ENCODE measurements around the gene GAL3ST2. TPM values are rescaled to one million over a fixed set of nuclear protein-coding genes. Genes with fewer than 3 reads are reported as not detected.
"Not testable (repeated sequence)": the region's sequence is repeated elsewhere in the genome, so short reads cannot be mapped to it uniquely, and the experiment has no call there.

The GAL3ST2 gene
- total RNA-seq, 6 experiments from 2014 or later, result 0.53 to 0.83 (median 0.70) TPM; not detected in 3

DNA sequence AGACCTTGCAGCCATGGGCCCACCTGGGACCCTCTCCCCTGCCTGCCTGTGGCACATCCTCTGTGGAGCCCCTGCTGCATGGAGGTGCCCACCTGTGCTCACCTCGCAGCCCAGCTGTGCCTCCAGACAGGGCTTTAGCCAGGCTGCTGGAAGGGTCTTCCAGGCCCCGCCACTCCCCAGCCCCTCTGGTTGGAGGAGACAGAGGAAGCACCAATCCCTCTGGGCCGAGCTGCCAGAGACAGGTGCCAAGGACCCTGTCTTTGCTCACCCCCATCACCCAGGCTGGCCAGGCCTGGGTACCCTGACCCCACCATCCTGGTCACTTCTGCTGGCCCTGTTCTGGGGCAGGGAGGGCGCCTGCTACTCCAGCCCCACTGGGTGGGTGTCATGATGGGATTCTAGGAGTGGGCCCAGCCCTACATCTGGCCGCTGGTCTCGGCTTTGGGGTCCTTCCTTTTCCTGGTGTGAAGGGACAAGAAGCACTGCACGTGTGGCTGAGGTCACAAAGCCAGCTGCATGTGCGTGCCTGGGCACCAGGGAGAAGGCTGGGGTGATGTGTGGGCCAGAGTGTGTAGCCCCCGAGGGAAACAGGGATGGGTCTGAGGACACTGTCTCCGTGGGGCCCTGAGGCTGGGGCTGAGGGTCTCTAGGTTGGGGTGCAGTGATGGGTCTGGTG is 23.0 kb downstream of the GAL3ST2 start:
- H3K4me1 ChIP-seq, result peaks cover 0 to 6% (median 0%) of the 10 kb centered on the region in 4 donors
- DNase-seq, result no peak
- H3K9me3 ChIP-seq, result no peaks in the 10 kb centered on the region
- no peak for ATAC-seq
- intact Hi-C loops (cut with DNase I), result no loop called here
- H3K27me3 ChIP-seq, result no peaks in the 10 kb centered on the region
- TF ChIP-seq POLR2A (IDR thresholded peaks at IDR 0.05), result no peak
- TF ChIP-seq, protein P1, sequence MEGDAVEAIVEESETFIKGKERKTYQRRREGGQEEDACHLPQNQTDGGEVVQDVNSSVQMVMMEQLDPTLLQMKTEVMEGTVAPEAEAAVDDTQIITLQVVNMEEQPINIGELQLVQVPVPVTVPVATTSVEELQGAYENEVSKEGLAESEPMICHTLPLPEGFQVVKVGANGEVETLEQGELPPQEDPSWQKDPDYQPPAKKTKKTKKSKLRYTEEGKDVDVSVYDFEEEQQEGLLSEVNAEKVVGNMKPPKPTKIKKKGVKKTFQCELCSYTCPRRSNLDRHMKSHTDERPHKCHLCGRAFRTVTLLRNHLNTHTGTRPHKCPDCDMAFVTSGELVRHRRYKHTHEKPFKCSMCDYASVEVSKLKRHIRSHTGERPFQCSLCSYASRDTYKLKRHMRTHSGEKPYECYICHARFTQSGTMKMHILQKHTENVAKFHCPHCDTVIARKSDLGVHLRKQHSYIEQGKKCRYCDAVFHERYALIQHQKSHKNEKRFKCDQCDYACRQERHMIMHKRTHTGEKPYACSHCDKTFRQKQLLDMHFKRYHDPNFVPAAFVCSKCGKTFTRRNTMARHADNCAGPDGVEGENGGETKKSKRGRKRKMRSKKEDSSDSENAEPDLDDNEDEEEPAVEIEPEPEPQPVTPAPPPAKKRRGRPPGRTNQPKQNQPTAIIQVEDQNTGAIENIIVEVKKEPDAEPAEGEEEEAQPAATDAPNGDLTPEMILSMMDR (IDR thresholded peaks at IDR 0.05), result no peak
- no CpG with 5 or more reads among the region's 10 CpGs for WGBS (ENCODE audit: insufficient coverage, low coverage, low lambda C conversion rate, missing lambda C conversion rate)
- no peaks in the 10 kb centered on the region for H3K36me3 ChIP-seq
- H3K27ac ChIP-seq, result no peak overlapping the region
- no peak overlapping the region for H3K4me3 ChIP-seq

DNA sequence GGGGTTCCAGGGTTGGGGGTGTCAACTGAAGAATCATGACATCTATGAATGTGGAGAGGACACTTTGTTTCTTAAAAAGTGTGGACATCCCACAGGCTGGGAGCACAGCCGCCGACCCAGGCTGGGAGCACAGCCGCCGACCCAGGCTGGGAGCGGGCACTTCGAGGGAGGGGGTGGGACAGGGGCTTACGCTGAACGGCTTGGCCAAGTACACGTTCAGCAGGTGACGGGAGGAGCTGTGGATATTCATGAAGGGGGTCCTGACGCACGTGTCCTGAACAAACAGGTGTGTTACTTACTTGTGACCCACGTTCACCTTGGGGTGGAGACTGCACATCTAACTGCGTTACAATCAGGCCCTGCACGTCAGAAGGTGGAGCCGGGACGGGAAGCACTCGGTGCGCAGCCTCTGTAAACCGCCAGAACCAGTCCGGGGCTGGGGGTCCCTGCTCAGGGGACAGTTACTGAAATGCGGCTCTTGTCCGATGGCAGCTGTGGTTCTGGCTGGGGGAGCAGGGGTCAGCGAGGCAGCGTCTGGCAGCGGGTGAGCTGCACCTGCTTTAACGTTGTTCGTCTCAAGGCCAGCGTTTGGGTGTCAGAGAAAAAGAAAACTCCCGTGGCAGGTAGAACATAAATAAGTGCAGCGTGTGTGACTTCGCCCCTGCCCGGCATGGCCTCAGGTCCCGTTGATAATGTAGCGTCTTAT is 23.7 kb downstream of the GAL3ST2 start:
- ATAC-seq; H3K36me3 ChIP-seq; H3K27ac ChIP-seq; DNase-seq; H3K4me3 ChIP-seq; H3K27me3 ChIP-seq; H3K4me1 ChIP-seq; H3K9me3 ChIP-seq; intact Hi-C loops (cut with DNase I): not testable (repeated sequence)
- WGBS (ENCODE audit: insufficient coverage, low coverage, low lambda C conversion rate, missing lambda C conversion rate), result 87% methylated on average over 24 of the region's 35 CpGs

DNA sequence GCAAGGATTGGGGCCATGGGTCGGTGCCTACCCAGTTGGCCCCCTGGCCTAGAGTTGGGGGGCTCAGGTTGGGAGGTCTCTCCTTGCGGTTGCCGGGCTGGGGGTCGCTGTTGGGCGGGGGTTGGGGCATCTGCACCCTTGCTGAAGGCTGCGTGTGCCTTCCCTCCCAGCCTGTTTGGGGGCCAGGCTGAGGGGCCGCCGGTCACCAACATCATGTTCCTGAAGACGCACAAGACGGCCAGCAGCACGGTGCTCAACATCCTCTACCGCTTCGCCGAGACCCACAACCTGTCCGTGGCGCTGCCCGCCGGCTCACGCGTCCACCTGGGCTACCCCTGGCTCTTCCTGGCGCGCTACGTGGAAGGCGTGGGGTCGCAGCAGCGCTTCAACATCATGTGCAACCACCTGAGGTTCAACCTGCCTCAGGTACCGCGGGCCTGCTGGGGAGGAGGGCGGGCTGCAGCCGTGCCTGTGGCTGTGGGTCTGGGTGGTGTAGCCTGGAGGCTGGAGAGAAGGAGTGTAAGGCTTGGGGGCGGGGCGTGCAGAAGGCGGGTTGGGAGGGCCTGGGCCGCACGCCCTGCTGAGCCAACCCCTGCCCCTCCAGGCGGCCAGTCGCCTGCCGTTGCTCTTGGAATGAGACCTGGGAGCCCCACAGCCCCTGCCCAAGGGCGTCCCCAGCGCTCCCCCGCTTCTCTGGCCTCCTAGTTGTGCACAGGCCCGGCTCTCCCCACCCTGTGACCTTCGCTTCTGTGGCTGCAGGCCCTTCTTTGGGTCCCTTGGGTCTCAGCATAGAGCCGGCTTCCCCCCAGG is 25.2 kb downstream of the GAL3ST2 start:
- no peak for ATAC-seq
- TF ChIP-seq, protein P1 (IDR thresholded peaks at IDR 0.05), result no peak
- no peak for TF ChIP-seq POLR2A (IDR thresholded peaks at IDR 0.05)
- WGBS (ENCODE audit: insufficient coverage, low coverage, low lambda C conversion rate, missing lambda C conversion rate), result 88% methylated on average over 15 of the region's 44 CpGs
- Histone ChIP-seq H3K36me3 (no peaks in the 10 kb centered on the region), H3K27me3 (no peaks in the 10 kb centered on the region), H3K27ac (no peak overlapping the region), H3K4me1 (peaks cover 0 to 6% (median 0%) of the 10 kb centered on the region in 4 donors), H3K9me3 (no peaks in the 10 kb centered on the region), H3K4me3 (no peak overlapping the region)
- peak in 1 of 3 donors; percentile 16 for DNase-seq
- intact Hi-C loops (cut with DNase I), result no loop called here

DNA sequence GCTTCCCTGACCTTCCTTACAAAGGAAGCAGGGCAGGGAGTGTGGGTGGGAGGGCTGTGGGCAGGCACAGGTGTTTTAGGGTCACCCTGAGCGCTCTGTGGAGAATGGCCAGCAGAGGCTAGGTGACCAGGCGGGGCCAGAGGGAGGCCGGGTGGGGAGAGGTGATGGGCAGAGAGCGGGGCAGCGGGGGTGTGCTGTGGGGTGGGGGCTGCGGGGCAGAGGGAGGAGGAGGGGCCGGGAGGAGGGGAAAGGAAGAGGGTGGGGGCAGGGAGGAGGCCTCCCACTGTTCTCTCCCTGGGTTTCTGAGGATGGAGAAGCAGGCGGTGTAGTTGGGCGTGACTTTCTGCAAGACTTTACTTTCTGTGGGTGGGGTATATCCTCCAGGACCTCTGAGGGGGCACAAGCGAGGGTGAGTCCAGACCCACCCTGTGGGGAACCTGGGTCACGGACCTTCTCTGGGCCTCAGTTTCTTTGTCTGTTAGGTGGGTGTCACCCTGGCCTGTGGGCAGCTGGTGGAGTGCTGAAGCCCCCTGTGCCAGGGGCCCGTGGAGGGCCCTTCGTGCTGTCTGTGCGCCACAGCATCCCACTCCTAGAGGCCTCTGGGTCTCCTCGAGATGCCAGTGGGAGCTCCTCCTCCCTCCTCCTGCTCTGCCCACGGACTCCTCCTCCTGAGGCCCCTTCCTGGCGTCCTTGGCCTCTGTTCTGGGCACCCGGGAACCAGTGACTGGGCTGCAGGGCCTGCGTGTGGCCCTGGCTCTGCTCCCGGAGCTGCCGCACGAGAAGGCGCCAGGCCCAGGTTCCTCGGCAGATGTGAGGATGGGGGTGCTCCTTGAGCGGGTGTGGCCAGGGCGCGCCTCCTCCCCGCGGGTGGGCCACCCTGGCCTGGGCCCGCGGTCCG is 26.0 kb downstream of the GAL3ST2 start:
- no peaks in the 10 kb centered on the region for H3K9me3 ChIP-seq
- no peaks in the 10 kb centered on the region for H3K36me3 ChIP-seq
- H3K4me1 ChIP-seq, result peaks cover 0 to 6% (median 0%) of the 10 kb centered on the region in 4 donors
- DNase-seq, result peak in 2 of 3 donors; percentile 21 to 44
- H3K27ac ChIP-seq, result no peak overlapping the region
- no peak overlapping the region for H3K4me3 ChIP-seq
- intact Hi-C loops (cut with DNase I), result no loop called here
- TF ChIP-seq, protein P1 (IDR thresholded peaks at IDR 0.05), result no peak
- no peak for TF ChIP-seq POLR2A (IDR thresholded peaks at IDR 0.05)
- WGBS (ENCODE audit: insufficient coverage, low coverage, low lambda C conversion rate, missing lambda C conversion rate), result 79% methylated on average over 6 of the region's 32 CpGs
- no peaks in the 10 kb centered on the region for H3K27me3 ChIP-seq
- ATAC-seq, result no peak
